Keratinocyte (primary cell): Measurements from ENCODE around the gene SLC45A2.

ENCODE experiments used
- CTCF ChIP-seq, 3 experiments: IDR thresholded peaks in 1 of 3; conservative IDR thresholded peaks in 1 of 3; optimal IDR thresholded peaks in 1 of 3; 2 replicates in 2 of 3; 3 replicates in 1 of 3; pipeline versions ENCODE3 to v1.5.1; 2011; ENCODE audit warnings: low read length in 3 of 3, mild to moderate bottlenecking in 3 of 3, moderate library complexity in 2 of 3, control low read depth in 1 of 3, inconsistent platforms in 1 of 3; ENCODE audit not compliant: insufficient read depth in 2 of 3; ENCODE audit errors: extremely low read depth in 1 of 3
- EZH2 ChIP-seq: IDR thresholded peaks from one replicate; pipeline ENCODE4 v1.6.1; 2012; ENCODE audit warnings: inconsistent platforms, mild to moderate bottlenecking, low read length, moderate library complexity

GRCh38 chr5:33939556-33940262 is 44.8 kb downstream of the SLC45A2 start:
- TF ChIP-seq CTCF (optimal IDR thresholded peaks at IDR 0.05 in 1 of 3, IDR thresholded peaks at IDR 0.05 in 1 of 3, conservative IDR thresholded peaks at IDR 0.05 in 1 of 3; ENCODE audit: extremely low read depth in 1 of 3, insufficient read depth in 2 of 3, low read length in 3 of 3) (no peak), EZH2 (no peak)
